ENCODE measurements around the gene KIAA1671.

- TF ChIP-seq EZH2phosphoT487 (IDR thresholded peaks at IDR 0.05) (no peak), CTCF (IDR thresholded peaks at IDR 0.05) (no peak)
These were observed 25.8 kb downstream of the KIAA1671 start for GRCh38 chr22:24978308-24978707.
